Stimulated activated CD8-positive, alpha-beta memory T cell treated with anti-CD3 and anti-CD28 coated beads, Interleukin-12 subunit alpha, Interleukin-12 subunit beta, amount 100 ng/mL, for 24 hours (primary cell): Measurements from ENCODE around the gene EXOC3L4.
"Not testable (repeated sequence)": the region's sequence is repeated elsewhere in the genome, so short reads cannot be mapped to it uniquely, and the experiment has no call there.

ENCODE experiments used
- DNase-seq: peaks from one replicate; pipeline ENCODE4 v3.0.0-alpha.2; 2020; ENCODE audit errors: extremely low read depth

EXOC3L4 gene

DNA sequence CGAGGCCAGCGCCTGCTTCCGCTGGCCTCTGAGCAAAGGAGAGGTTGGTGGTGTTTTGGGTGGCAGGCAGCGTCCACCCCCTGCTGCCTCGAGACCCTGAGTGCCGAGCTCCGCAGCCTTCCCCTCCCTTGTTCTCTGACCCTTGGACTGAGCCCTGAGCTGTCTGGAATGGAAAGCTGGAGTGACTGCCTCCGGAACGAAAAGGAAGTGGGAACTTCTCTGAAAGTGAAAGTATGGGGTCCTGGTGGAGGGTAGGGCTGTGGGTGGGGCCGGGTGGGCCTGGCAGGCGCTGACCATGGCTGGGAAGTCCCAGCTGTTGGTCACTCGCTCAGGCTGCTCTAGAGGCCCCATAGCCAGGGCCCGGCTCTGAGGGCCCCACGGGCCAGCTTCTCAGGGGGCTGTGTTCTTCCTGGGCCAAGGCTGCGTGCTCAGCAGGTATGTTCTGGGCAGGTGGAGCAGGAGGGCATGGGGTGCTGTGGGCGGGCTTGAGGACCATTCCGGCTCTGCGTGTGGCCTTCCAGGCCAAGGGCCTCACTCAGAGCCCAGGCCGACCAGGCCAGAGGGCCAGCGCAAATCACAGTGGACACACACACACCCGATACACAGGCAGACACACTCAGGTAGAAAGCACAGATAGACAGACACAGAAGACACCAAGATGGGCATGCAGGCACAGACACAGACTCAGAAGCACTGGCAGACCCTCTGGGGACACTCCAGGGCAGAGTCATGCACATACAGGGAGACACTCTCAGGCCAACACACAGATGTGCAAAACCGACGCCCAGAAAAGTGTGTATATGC lies at the start of gene EXOC3L4:
TSS of gene EXOC3L4 (plus strand) at position 320 of the 804 bp plus-strand sequence. CDS start 5,495 bp downstream, outside the sequence.
- DNase-seq: no peak

DNA sequence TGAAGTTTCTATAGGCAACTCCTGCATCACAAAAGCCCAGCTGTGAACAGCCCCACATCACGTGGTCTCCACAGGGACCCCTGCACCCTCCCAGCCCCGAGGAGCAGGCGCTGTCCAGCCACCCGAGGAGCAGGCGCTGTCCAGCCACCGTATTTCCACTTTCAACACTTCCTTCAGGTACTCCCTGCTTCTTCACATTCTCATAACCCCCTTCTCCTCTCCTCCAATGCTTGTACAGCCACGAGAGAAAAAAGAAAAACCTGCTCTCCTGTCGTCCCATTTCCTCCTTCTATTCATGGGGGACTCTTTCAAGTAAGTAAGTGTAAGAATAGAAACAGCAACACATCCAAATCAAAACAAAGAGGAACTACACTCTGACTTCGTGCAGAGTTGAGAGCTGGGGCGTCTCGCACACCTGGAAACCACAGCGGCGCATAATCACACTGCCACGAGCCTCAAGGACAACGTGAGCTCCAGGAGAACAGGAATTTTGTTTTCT lies 49.1 kb upstream of the EXOC3L4 start:
- DNase-seq: no peak

DNA sequence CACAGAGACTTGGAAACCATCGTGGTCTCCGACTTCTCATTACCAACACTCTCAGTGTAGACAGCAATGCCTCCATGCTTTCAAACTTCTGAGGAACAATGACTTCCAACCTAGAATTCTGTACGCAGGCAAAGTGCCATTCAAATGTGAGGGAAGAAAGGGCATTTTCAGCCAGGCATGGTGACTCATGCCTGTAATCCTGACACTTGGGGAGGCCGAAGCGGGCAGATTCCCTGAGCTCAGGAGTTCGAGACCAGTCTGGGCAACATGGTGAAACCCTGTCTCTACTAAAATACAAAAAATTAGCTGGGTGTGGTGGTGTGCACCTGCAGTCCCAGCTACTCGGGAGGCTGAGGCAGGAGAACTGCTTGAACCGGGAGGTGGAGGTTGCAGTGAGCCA lies 47.1 kb upstream of the EXOC3L4 start:
- not testable (repeated sequence) for DNase-seq

DNA sequence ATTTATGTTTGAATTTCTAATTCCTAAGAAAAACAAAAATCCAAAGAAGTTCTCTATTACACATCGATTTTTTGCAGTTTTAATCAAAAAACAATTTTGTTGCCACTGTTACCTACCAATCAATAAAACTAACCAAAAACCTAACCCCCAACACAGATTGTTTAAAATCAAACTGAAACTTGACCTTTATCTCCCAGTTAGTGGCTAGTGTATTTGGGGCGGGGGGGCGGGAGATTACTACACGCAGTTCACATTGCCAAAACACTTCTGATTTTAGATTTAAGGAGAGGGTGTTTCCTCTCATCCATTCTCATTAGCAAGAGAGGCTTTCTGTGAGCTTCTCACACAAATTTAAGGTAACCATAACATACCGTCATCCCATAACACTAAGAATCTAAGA lies 43.6 kb upstream of the EXOC3L4 start:
- DNase-seq: no peak

DNA sequence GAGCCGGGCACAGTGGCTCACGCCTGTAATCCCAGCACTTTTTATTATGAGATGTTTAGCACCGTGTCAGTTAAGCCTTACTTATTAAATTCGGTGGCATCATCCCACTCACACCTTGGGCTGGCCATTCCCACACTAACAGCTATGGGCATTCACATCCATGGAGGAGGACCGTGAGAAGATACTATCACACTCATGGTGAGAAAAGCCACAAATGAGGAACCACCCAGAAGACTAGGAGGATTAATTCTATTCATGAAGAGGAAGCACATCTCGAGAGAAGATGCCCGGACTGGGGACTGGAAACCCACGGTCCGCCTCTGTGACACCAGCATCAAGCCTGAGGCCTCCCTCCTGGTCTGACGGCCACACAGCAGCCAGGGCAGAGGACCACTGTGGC lies 42.1 kb upstream of the EXOC3L4 start:
- no peak for DNase-seq

DNA sequence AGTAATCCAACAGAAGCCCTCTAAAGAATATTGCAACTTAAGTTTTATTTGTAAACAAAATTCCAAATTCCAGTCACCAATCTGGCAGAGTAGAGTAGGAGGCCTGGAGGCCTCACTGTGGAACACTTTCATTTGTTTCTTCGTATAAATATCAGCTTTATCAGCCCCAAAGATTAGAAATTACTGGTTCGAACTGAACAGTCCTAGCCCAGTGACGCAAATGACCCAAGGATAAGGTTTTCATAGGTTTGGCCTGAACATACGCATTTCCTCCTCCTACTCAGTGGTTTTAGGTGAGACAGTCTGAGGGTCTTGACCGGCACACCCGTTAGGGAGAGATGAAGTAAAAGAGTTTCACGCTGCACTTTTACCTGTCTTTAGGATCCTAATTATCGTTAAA lies 38.8 kb upstream of the EXOC3L4 start:
- no peak for DNase-seq

DNA sequence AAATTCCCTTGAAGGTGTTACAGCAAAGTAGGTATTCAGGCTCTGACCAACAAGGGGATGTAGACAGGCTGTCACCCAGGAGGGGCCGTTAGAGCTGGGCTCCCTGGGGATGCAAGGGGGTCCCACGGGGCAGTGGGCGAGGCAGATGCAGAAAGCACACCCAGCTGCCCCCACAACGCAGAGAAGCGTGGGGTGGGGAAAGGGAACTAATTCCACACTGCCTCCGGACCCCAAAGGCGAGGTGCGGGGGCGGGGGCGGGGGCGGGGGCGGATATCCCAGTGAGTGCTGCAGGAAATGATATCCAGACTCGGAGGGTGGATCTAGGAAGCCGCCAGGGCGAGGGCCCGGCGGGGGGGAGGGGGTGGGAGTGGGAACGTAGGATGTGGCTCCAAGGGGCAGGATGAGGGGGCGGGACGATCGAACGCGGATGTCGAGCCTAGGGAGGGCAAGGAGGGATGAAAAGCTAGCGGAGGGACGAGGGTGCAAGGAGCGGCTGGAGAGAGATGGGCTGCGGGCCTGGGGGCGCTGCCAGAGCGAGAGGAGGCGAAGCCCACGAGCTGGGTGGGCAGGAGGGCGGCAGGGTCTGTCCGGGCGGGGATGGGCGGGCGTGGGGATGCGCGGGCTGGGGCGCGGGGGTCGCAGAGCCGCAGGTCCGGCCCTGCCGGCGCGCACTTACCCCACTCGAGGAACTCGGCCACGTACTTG lies 38.0 kb upstream of the EXOC3L4 start:
- DNase-seq: no peak

DNA sequence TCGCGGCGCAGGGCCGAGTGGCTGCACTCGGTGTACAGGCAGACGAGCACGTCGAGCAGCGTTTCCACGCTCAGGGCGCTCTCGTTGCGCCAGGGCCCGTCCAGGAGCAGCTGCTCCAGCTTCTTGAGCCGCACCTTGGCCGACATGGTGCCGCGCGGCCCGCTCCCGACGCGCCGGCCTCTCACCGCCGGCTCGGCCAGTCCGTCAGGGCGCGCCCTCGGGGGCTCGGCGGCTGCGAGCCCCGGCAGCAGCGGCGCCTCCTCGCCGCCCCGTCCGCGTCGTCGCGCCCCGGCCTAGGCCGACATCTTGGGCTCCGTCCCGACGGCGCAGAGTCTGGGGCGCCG lies 37.5 kb upstream of the EXOC3L4 start:
- no peak for DNase-seq

DNA sequence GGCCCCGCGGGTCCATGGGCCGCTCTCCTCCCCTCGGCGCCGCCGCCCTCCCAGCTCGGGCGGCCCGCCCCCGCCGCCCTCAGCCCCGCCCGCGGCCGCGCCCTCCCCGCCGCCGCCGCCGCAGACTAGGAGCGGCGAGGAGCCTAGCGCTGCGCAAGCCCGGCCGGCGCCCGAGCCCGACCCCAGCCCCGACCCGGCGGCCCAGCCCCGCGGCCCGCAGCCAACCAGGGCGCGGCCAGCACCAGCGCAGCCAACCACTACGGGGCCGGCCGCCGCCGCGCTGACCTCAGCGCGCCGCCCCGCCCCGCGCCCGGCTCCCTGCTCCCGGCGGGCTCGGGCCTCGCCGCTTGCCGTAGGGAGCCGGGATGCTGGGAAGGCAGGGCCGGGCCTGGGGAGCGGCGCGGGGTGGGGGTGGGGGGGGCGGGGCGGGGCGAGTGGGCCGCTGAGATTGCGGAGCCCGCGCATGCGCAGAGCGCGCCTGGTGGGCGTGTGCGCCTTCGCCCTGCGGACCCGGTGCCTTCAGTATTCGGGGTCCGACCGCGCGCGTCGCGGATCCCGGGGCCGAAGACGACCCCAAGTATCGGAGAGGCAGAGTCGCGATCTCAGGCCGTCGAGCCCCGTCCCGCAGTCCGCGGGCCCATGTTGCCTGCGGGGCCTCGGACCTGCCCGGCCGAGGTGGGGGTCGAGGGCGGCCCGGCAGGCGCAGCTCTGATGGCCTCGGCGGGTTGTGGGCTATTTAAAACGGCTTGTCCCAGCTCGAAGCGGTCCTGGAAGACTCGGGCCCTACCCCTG lies 37.0 kb upstream of the EXOC3L4 start, which contains the start of gene CDC42BPB:
TSS of gene CDC42BPB (minus strand) at position 178 of the 792 bp plus-strand sequence. CDS start 376 bp downstream, outside the sequence.
- peak; percentile 32 for DNase-seq

DNA sequence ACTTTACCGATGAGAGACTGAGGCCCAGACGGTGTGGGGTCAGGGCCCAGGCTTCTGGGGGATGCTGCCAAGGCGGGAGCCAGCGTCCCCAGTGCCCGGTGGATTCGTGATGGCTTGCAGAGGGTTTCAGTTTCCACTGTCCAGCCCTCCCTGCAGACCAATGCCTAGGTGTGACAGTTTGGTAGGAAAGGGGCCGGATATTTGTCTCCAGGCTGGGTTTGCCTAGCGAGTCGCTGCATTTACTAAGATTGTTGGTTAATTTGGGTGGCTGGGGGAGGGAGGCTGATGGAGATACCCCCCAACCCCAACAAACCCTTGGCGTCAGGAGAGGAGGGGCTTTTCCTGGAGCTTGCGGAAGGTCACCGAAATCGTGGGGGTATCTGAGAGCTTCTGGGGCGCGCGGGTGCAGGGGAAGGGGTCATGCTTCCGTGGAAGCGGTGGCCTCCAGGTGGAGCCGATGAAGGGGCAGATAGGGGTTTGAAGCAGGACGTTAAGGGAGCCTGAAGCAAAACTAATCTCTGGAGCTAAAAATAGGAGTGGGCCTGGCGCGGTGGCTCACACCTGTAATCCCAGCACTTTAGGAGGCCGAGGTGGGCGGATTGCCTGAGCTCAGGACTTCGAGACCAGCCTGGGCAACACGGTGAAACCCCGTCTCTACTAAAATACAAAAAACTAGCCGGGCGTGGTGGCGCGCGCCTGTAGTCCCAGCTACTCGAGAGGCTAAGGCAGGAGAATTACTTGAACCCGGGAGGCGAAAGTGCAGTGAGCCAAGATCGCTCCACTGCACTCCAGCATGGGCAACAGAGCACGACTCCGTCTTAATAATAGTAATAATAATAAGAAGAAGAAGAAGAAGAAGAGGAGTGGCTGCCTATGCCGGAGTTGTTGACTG lies 36.1 kb upstream of the EXOC3L4 start:
- DNase-seq: no peak

DNA sequence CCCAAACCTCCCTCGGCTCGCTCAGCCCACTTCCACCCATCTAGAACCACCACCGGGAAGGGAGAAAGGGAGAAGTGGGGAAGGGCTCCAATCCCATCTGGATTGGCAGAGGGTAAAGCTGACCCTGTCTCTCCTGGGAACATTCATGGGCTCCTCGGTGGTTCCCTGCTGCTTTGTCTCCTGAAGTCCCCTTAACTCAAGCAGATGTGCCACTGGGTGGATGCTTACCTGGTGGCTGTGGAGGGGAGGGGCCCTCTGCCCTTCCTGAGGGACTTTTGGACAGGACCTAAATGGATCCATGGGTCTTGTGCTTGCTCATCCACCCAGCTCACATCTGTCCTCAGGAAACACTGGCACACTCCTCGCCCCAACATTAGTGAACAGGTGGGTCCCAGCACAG lies 35.0 kb upstream of the EXOC3L4 start:
- DNase-seq: no peak

DNA sequence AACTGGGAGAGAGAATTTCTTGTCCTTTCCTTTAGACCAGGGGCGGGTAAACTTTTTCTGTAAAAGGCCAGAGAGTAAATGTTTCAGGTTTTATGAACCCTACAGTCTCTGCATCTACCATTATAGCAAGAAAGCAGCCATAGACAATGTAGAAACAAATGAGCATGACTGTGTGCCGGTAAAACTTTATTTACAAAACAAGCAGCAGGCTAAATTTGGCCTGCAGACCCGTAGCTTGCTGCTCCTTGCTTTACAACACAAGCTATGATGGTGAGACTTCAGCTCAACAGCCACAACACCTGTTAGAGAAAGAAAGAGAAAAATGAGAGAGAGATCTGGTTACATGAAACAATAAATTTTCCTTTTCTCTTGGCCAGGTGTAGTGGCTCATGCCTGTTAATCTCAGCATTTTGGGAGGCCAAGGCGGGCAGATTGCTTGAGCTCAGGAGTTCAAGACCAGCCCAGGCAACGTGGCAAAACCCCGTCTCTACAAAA lies 33.0 kb upstream of the EXOC3L4 start:
- DNase-seq: no peak

DNA sequence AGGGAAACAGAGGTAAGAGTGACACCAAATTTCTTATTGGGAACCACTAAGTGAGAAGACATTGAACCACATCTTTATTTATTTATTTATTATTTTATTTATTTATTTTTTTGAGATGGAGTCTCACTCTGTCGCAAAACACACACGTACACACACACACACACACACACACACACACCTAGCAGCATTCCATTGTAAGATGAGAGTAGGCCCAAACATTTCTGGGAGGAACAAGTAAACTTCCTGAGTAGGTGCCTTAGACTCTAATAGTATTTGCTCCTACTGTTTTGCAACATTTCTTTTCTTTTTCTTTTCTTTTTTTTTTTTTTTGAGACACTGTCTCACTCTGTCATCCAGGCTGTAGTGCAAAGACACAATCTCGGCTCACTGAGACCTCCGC lies 30.1 kb upstream of the EXOC3L4 start:
- DNase-seq: no peak

DNA sequence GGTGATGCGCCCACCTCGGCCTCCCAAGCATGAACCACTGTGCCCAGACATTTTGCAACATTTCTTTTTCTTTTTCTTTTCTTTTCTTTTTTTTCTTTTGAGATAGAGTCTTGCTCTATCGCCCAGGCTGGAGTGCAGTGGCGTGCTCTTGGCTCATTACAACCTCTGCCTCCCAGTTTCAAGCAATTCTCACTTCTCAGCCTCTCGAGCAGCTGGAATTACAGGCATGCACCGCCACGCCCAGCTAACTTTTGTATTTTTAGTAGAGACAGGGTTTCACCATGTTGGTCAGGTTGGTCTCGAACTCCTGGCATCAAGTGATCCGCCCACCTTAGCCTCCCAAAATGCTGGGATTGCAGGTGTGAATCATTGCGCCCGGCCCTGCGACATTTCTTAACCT lies 29.5 kb upstream of the EXOC3L4 start:
- DNase-seq: no peak

DNA sequence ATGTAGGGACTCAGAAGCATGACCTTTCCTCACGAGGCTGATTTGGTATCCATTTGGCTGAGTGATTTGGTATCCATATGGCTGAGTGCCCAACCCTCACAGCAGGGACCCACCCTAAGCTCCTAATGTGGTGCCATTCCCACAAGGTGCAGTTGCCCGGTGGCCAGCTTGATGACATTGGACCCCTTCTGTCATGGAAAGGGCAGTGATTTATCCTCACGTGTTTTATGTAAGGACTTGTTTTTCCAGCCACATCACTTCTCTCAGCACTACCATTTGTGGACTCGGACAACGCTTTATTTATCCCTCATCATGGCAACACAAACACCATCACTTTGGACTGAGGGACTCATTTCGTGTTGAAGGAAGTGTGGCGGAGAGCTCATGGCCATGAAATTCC lies 28.7 kb upstream of the EXOC3L4 start:
- DNase-seq: no peak

DNA sequence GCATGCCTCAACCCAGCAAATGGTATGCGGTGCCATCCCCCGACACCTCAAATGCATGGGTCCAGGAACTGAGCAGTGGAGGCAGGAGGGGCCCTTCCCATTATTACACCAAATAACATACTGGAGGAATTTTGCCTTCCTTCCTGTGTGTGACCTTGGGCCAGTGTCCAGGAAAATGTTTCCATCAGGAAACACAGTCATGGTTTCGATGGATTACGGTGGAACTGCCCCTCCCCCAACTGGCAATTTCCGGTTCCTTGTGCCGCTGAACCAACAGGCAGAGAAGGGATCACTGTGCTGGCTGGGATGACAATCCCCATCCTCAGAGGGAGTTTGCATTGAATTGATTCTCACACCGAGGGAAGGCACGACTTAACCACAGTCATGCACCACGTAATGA lies 28.1 kb upstream of the EXOC3L4 start:
- no peak for DNase-seq

DNA sequence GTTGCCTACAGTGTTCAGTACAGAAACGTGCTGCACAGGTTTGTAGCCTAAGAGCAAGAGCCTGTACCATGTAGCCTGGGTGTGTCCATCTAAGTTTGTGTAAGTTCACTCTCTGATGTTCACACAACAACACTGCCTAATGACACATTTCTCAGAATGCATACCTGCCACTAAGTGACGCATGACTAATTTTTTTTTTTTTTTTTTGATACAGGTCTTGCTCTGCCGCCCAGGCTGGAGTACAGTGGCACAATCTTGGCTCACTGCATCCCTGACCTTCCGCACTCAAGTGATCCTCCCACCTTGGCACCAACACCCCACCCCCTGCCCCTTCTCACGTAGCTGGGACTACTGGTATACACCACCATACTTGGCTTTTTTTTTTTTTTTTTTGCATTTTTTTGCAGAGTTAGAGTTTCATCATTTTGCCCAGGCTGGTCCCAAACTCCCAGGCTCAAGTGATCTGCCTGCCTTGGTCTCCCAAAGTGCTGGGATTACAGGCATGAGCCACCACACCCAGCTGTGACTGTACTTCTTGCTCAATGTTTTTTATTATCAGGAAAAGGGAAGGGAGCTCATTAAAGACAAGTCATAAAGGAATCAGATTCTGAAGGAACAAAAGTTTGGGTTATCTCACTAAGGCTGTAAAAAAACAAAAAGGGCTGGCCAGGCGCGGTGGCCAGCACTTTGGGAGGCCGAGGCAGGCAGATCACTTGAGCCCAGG lies 27.1 kb upstream of the EXOC3L4 start:
- DNase-seq: no peak

DNA sequence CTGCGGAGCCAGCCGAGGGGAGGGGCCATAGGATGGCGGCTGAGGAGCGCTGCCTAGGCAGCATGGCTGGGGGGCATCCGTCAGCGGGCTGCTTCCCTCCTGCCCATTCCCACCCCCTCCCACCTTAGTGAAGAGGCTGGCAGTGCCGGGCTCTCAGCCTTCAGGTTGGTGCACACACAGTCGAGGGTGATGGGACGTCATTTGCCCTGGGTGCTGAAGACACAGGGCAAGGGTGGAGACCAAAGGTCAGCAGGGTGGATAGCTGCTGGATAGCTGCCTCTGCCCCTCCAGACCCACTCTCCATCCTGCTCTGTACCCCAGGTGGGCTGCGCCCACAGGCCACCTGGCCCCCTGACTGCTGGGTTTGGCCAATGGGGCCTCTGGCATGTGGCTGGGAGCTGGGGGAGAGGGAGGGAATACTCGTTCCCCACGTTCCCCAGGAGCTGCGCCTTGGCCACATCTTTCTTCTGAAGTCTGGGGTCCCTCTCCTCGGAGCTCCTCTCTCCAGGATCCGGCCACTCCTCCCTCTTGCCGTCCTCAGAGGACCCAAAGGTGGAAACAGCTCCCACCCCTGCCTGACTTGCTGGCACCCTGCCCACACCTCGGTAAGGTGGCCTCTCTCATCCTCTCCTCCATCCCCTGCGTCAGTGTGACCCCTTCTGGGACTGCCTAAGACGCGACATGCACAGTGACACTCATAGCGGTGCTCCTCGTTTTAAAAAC lies 26.0 kb upstream of the EXOC3L4 start:
- DNase-seq: no peak

DNA sequence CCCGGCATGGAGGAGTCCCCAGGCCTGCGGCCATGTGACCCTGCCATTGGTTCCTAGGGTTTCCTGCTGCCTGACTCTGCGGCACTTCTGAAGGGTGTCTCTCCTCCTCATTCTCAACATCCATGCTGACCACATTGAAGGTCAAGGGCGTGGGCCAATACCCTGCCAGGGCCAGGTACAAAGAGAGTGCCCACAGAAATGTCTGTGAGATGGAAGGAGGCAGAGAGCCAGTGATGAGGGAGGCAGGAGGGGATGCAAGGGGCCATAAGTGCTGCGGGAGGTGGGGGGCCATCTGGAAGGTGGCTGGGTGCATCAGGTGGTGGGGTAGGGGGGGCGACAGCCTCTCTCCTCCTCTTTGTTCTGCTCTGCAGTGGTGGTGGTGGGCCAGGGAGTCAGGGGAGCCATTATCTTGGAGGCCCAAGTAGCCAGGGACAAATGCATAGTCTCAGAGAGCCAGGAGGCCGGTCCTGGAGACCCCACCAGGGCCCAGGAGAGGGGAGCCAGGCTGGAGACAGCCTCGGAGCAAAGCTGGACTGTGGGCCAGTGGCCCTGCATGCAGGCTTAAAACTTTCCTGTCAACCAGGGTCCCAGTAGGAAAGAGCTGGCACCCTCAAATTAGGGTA lies 24.2 kb upstream of the EXOC3L4 start:
- DNase-seq: no peak
